CD4-positive, alpha-beta T cell (primary cell): ENCODE data around the gene AGAP9. TPM values are rescaled to one million over a fixed set of nuclear protein-coding genes. Genes with fewer than 3 reads are reported as not detected.

Source experiments
- ATAC-seq: fragments of 200-7000 bp; cut with Tn5 transposase; one replicate; pipeline ENCODE4 v1.10.0; 2022; ENCODE audit warnings: mild to moderate bottlenecking; ENCODE audit not compliant: poor library complexity
- CTCF ChIA-PET: fragments of 350-600 bp; sonication (Branson Sonifier 250); formaldehyde crosslinking; loops from one replicate; lab custom pipeline; 2021; ENCODE audit warnings: antibody characterized with exemption, inconsistent platforms; lab: Charles Lee
- POLR2A ChIA-PET: fragments of 350-600 bp; sonication (Branson Sonifier 250); formaldehyde crosslinking; loops from one replicate; lab custom pipeline; 2021; ENCODE audit warnings: antibody characterized with exemption, inconsistent platforms; lab: Charles Lee
- DNase-seq, 14 experiments: peaks; one replicate each; pipeline ENCODE4 v3.0.0-alpha.2; 2013 to 2020; ENCODE audit warnings: mixed read lengths in 2 of 14
- H3K27ac ChIP-seq, 2 donors: one replicate each; pipeline versions ENCODE4 v1.5.1 to v1.7.0; 2013; ENCODE audit warnings: low read length in 2 of 2, low read depth in 1 of 2, mild to moderate bottlenecking in 1 of 2
- H3K27me3 ChIP-seq, 2 experiments: 1 replicate in 1 of 2; 2 replicates in 1 of 2; pipeline versions ENCODE4 v1.6.1 to v1.7.0; 2013; ENCODE audit warnings: low read length in 2 of 2, control low read depth in 1 of 2, mild to moderate bottlenecking in 1 of 2, moderate library complexity in 1 of 2; ENCODE audit not compliant: insufficient read depth in 2 of 2, control insufficient read depth in 1 of 2
- H3K36me3 ChIP-seq: one replicate; pipeline ENCODE4 v1.6.1; 2013; ENCODE audit warnings: low read length, control low read depth; ENCODE audit not compliant: insufficient read depth
- H3K4me1 ChIP-seq: one replicate; pipeline ENCODE4 v1.6.1; 2013; ENCODE audit warnings: low read length, control low read depth; ENCODE audit not compliant: insufficient read depth
- H3K4me3 ChIP-seq: one replicate; pipeline ENCODE4 v1.5.1; 2013; ENCODE audit warnings: mild to moderate bottlenecking, low read length, moderate library complexity
- H3K9me3 ChIP-seq, 2 experiments: 1 replicate in 1 of 2; 2 replicates in 1 of 2; pipeline versions ENCODE4 v1.6.1 to v1.7.0; 2013; ENCODE audit warnings: low read length in 2 of 2, mild to moderate bottlenecking in 2 of 2, control low read depth in 1 of 2, moderate library complexity in 1 of 2; ENCODE audit not compliant: control insufficient read depth in 1 of 2, insufficient read depth in 1 of 2
- H3K27ac Mint-ChIP-seq: one replicate; pipeline ENCODE4 v1.8.0; 2020; ENCODE audit warnings: mixed read lengths
- H3K27me3 Mint-ChIP-seq: one replicate; pipeline ENCODE4 v1.8.0; 2021; ENCODE audit warnings: mixed read lengths
- H3K36me3 Mint-ChIP-seq: one replicate; pipeline ENCODE4 v1.8.0; 2021; ENCODE audit warnings: low read depth, mixed read lengths
- H3K4me1 Mint-ChIP-seq: one replicate; pipeline ENCODE4 v1.8.0; 2021; ENCODE audit warnings: low read depth, mixed read lengths
- H3K4me3 Mint-ChIP-seq: one replicate; pipeline ENCODE4 v1.8.0; 2020; ENCODE audit warnings: mild to moderate bottlenecking, mixed read lengths
- H3K9me3 Mint-ChIP-seq: one replicate; pipeline ENCODE4 v1.8.0; 2020; ENCODE audit warnings: mixed read lengths
- CTCF ChIP-seq: fragments of 200-600 bp; IDR thresholded peaks from one replicate; pipeline ENCODE4 v1.8.0; 2022; ENCODE audit warnings: antibody characterized with exemption, mild to moderate bottlenecking
- intact Hi-C, 2 experiments: fragments of 100-400 bp; cut with DNase I in 1 of 2; cut with micrococcal nuclease in 1 of 2; formaldehyde crosslinking; loops; one replicate each; pipeline versions ENCODE4 v1.15.1 to v1.9.0; 2023 to 2025; cut with DNase I, micrococcal nuclease
- total RNA-seq, 174 experiments: library from RNA in 2 of 174; stranded (reverse) in 2 of 174; gene quantifications; one replicate each; pipeline ENCODE4 v1.2.3 and lab custom pipeline; 2021 to 2026

AGAP9 gene
- total RNA-seq, 2 experiments from 2014 or later = 5.4 to 6.5 TPM

GRCh38 chr10:47454780-47455058, 68.7 kb downstream of the AGAP9 start:
- intact Hi-C loops = no loop called here
- H3K27me3 ChIP-seq = no peaks in the 10 kb centered on the region
- no peak for DNase-seq
- H3K4me1 ChIP-seq = no peaks in the 10 kb centered on the region
- Mint-ChIP-seq H3K4me3 (no peak overlapping the region), H3K36me3 (no peaks in the 10 kb centered on the region), H3K27ac (no peak overlapping the region), H3K4me1 (no peaks in the 10 kb centered on the region), H3K27me3 (no peaks in the 10 kb centered on the region), H3K9me3 (no peaks in the 10 kb centered on the region)
- ATAC-seq = no peak
- TF ChIP-seq CTCF = no peak
- no peaks in the 10 kb centered on the region for H3K9me3 ChIP-seq
- ChIA-PET POLR2A (no interaction called here), CTCF (no interaction called here)
- H3K27ac ChIP-seq = no peak overlapping the region
- no peak overlapping the region for H3K4me3 ChIP-seq
- H3K36me3 ChIP-seq = no peaks in the 10 kb centered on the region

- no peak overlapping the region for H3K4me3 ChIP-seq
- H3K27ac Mint-ChIP-seq = no peak overlapping the region
- CTCF ChIA-PET = no interaction called here
- TF ChIP-seq CTCF = no peak
- DNase-seq (no peak), ATAC-seq (no peak)
- no peaks in the 10 kb centered on the region for H3K36me3 ChIP-seq
- no peaks in the 10 kb centered on the region for H3K4me1 Mint-ChIP-seq
- no peaks in the 10 kb centered on the region for H3K27me3 Mint-ChIP-seq
- no peaks in the 10 kb centered on the region for H3K27me3 ChIP-seq
- H3K4me3 Mint-ChIP-seq = no peak overlapping the region
- POLR2A ChIA-PET = no interaction called here
- H3K9me3 ChIP-seq = no peaks in the 10 kb centered on the region
- H3K4me1 ChIP-seq = peaks cover 2% of the 10 kb centered on the region
- no peaks in the 10 kb centered on the region for H3K36me3 Mint-ChIP-seq
- intact Hi-C loops = no loop called here
- no peaks in the 10 kb centered on the region for H3K9me3 Mint-ChIP-seq
- H3K27ac ChIP-seq = no peak overlapping the region
These were observed 69.2 kb downstream of the AGAP9 start for GRCh38 chr10:47454008-47454779.

GRCh38 chr10:47453141-47454007, 70.1 kb downstream of the AGAP9 start:
- H3K27ac ChIP-seq = no peak overlapping the region
- H3K36me3 ChIP-seq = no peaks in the 10 kb centered on the region
- TF ChIP-seq CTCF = no peak
- ChIA-PET CTCF (no interaction called here), POLR2A (no interaction called here)
- no peak for DNase-seq
- no peak overlapping the region for H3K4me3 Mint-ChIP-seq
- no peaks in the 10 kb centered on the region for H3K36me3 Mint-ChIP-seq
- H3K9me3 Mint-ChIP-seq = no peaks in the 10 kb centered on the region
- peaks cover 7% of the 10 kb centered on the region for H3K4me1 ChIP-seq
- H3K4me3 ChIP-seq = no peak overlapping the region
- no peaks in the 10 kb centered on the region for H3K9me3 ChIP-seq
- ATAC-seq = no peak
- intact Hi-C loops = no loop called here
- peaks cover 8% of the 10 kb centered on the region for H3K4me1 Mint-ChIP-seq
- H3K27ac Mint-ChIP-seq = no peak overlapping the region
- no peaks in the 10 kb centered on the region for H3K27me3 ChIP-seq
- H3K27me3 Mint-ChIP-seq = no peaks in the 10 kb centered on the region
